HepG2 (cell line): ENCODE results near the gene VEGFA. TPM values are rescaled to one million over a fixed set of nuclear protein-coding genes. Genes with fewer than 3 reads are reported as not detected.

Experiments
- ATAC-seq: fragments of 200-7000 bp; cut with Tn5 transposase; 3 replicates; pipeline ENCODE4 v1.9.1; 2020; ENCODE audit warnings: mild to moderate bottlenecking, moderate library complexity
- BruUV-seq: library from RNA; stranded (reverse); fragments of 400-500 nt; replicated peaks from 2 replicates; lab custom pipeline; 2021; lab: Mats Ljungman, UMichigan
- CTCF ChIA-PET: fragments of 300-600 bp; formaldehyde crosslinking; extraction: SDS; loops from one replicate; lab custom pipeline; 2021; ENCODE audit warnings: low total read pairs, inconsistent platforms, low intra/inter-chr PET ratio; lab: Yijun Ruan, JAX
- POLR2A ChIA-PET: fragments of 350-600 bp; sonication (Branson Sonifier 250); formaldehyde crosslinking; loops from one replicate; lab custom pipeline; 2020; ENCODE audit warnings: antibody characterized with exemption, inconsistent platforms; lab: Yijun Ruan, JAX
- DNase-seq: peaks from one replicate; pipeline ENCODE4 v3.0.0-alpha.2; 2015; ENCODE audit warnings: low spot score
- FAIRE-seq: peaks from 3 replicates; lab custom pipeline; 2011; peaks lifted over from hg19 to GRCh38; lab: Jason Lieb, UNC
- H2AFZ ChIP-seq: one replicate; pipeline ENCODE4 v1.6.1; 2011; ENCODE audit warnings: low read length, inconsistent platforms
- H3K27ac ChIP-seq: fragments of 300-600 bp; 3 replicates; pipeline ENCODE4 v1.8.0; 2011; ENCODE audit warnings: mixed run types, mild to moderate bottlenecking, mixed read lengths, low read length, inconsistent platforms; ENCODE audit not compliant: insufficient read depth; ENCODE audit errors: extremely low read length
- H3K27me3 ChIP-seq, 2 experiments: fragments of 200-600 bp in 1 of 2; 2 replicates in 1 of 2; 3 replicates in 1 of 2; pipeline versions ENCODE4 v1.6.0 to v1.8.0; 2011; ENCODE audit warnings: low read length in 2 of 2, mild to moderate bottlenecking in 2 of 2, moderate library complexity in 2 of 2, inconsistent platforms in 1 of 2; ENCODE audit not compliant: insufficient read depth in 2 of 2, control insufficient read depth in 1 of 2
- H3K36me3 ChIP-seq, 2 experiments: fragments of 200-600 bp in 1 of 2; replicated peaks in 1 of 2; 2 replicates in 1 of 2; 3 replicates in 1 of 2; pipeline versions ENCODE4 v1.5.1 to v1.8.0; 2011; ENCODE audit warnings: low read length in 2 of 2, inconsistent platforms in 1 of 2; ENCODE audit not compliant: insufficient read depth in 2 of 2, control insufficient read depth in 1 of 2
- H3K4me1 ChIP-seq: 2 replicates; pipeline ENCODE4 v1.5.1; 2012; ENCODE audit warnings: low read length, inconsistent platforms; ENCODE audit not compliant: insufficient read depth
- H3K4me2 ChIP-seq: 2 replicates; pipeline ENCODE4 v1.6.0; 2011; ENCODE audit warnings: low read depth, low read length, inconsistent platforms
- H3K4me3 ChIP-seq, 3 experiments: fragments of 200-600 bp in 1 of 3; sonication (generic), shearing (Covaris generic) in 1 of 3; replicated peaks in 1 of 3; 2 replicates each; pipeline ENCODE4 v1.5.1; 2011 to 2016; ENCODE audit warnings: low read length in 3 of 3, inconsistent platforms in 2 of 3, low read depth in 2 of 3, mild to moderate bottlenecking in 2 of 3, control low read depth in 1 of 3, mixed read lengths in 1 of 3; ENCODE audit not compliant: insufficient read depth in 1 of 3
- H3K79me2 ChIP-seq: one replicate; pipeline ENCODE4 v1.6.1; 2011; ENCODE audit warnings: low read length, inconsistent platforms; ENCODE audit not compliant: insufficient read depth
- H3K9ac ChIP-seq: 2 replicates; pipeline ENCODE4 v1.6.0; 2011; ENCODE audit warnings: mild to moderate bottlenecking, low read depth, low read length, inconsistent platforms; ENCODE audit not compliant: insufficient read depth
- H3K9me3 ChIP-seq: 2 replicates; pipeline ENCODE4 v1.5.1; 2012; ENCODE audit warnings: mild to moderate bottlenecking, low read length
- H4K20me1 ChIP-seq: 2 replicates; pipeline ENCODE4 v1.6.0; 2011; ENCODE audit warnings: inconsistent platforms, mild to moderate bottlenecking, low read length, moderate library complexity; ENCODE audit not compliant: insufficient read depth
- ADNP ChIP-seq: sonication (generic); formaldehyde crosslinking; IDR thresholded peaks from 2 replicates; pipeline ENCODE4 v1.4.0; 2020; ENCODE audit warnings: missing genetic modification reagents
- AHDC1 ChIP-seq: sonication (generic); formaldehyde crosslinking; IDR thresholded peaks from 2 replicates; pipeline ENCODE4 v1.5.1; 2020; ENCODE audit warnings: mild to moderate bottlenecking, missing genetic modification reagents, borderline replicate concordance
- GATAD2A ChIP-seq: IDR thresholded peaks from 2 replicates; pipeline ENCODE4 v1.6.1; 2016
- NFE2 ChIP-seq: sonication (generic); formaldehyde crosslinking; IDR thresholded peaks from 2 replicates; pipeline ENCODE4 v1.4.0; 2020; ENCODE audit warnings: missing genetic modification reagents
- POGK ChIP-seq: sonication (generic); formaldehyde crosslinking; conservative IDR thresholded peaks from 2 replicates; pipeline ENCODE4 v1.8.0; 2022; ENCODE audit warnings: mild to moderate bottlenecking, moderate library complexity, missing genetic modification reagents
- YEATS2 ChIP-seq: sonication (generic); formaldehyde crosslinking; IDR thresholded peaks from 2 replicates; pipeline ENCODE4 v1.4.0; 2020; ENCODE audit warnings: missing genetic modification reagents, borderline replicate concordance
- ZFP41 ChIP-seq: sonication (generic); formaldehyde crosslinking; IDR thresholded peaks from 2 replicates; pipeline ENCODE4 v1.4.0; 2020; ENCODE audit warnings: mild to moderate bottlenecking, missing genetic modification reagents, borderline replicate concordance
- ZNF333 ChIP-seq: sonication (generic); formaldehyde crosslinking; IDR thresholded peaks from 2 replicates; pipeline ENCODE4 v1.4.0; 2020; ENCODE audit warnings: mild to moderate bottlenecking, missing genetic modification reagents, borderline replicate concordance
- ZNF563 ChIP-seq: sonication (generic); formaldehyde crosslinking; IDR thresholded peaks from 2 replicates; pipeline ENCODE4 v1.8.0; 2022; ENCODE audit warnings: mild to moderate bottlenecking, moderate library complexity, missing genetic modification reagents
- ZNF720 ChIP-seq: sonication (generic); formaldehyde crosslinking; IDR thresholded peaks from 2 replicates; pipeline ENCODE4 v1.4.0; 2020; ENCODE audit warnings: missing genetic modification reagents
- WGBS: methylation state at CpG from one replicate; pipeline ENCODE4 v1.1.6; 2017; ENCODE audit warnings: low lambda C conversion rate; 5-methylcytosine and 5-hydroxymethylcytosine counted together
- in situ Hi-C: cut with HindIII; loops from 2 replicates; pipeline ENCODE4 v1.10.0; 2017; ENCODE audit warnings: low pct_unique_long_range_greater_than_20kb; ENCODE audit not compliant: extremely low pct_ligation_motif_present
- intact Hi-C: fragments of 100-400 bp; cut with micrococcal nuclease; formaldehyde crosslinking; loops from one replicate; pipeline ENCODE4 v1.10.0; 2022; ENCODE audit not compliant: unreplicated experiment
- polyA plus RNA-seq, 8 experiments: library from polyadenylated mRNA; depleted of rRNA in 3 of 8; stranded (reverse) in 7 of 8; unstranded in 1 of 8; fragments of >200 nt; fragmentation: Illumina TruSeq in 4 of 8; extraction: Trizol in 4 of 8; gene quantifications; 2 replicates each; pipeline versions ENCODE4 v1.2.1 to v1.2.3, GENCODE V29; 2011 to 2016; ENCODE audit warnings: low read depth in 4 of 8, missing spikeins in 1 of 8, mixed read lengths in 1 of 8; ENCODE audit not compliant: insufficient read depth in 1 of 8
- total RNA-seq, 5 experiments: library from RNA; depleted of rRNA; stranded (reverse); fragments of >200 nt; fragmentation: Illumina TruSeq; extraction: Trizol; gene quantifications; 2 replicates each; pipeline ENCODE4 v1.2.3, GENCODE V29; 2016; ENCODE audit warnings: low read depth in 1 of 5

VEGFA gene
- total and polyA plus RNA-seq, 2 of the 13 experiments (the other 11 are each of a cell fraction or from before 2014, with no cell fraction given) = 68.1 to 629 TPM

- Histone ChIP-seq H3K4me3 (peak overlapping the region; percentile 34 to 78 (median 48)), H3K9ac (peak overlapping the region; percentile 68), H3K4me2 (peak overlapping the region; percentile 95)
- TF ChIP-seq POGK (CRISPR knock-in tag) (peak; percentile 75; the same call in 1 of the 2 replicates), ZNF720 (no peak), YEATS2 (peak; percentile 57; the same call in 1 of the 2 replicates), ZNF333 (CRISPR knock-in tag) (0 out of 2 replicates have a peak, but pooled peaks have one; percentile 70), ZFP41 (CRISPR knock-in tag) (no peak), ZNF563 (0 out of 2 replicates have a peak, but pooled peaks have one; percentile 36), AHDC1 (CRISPR knock-in tag) (peak; percentile 79), GATAD2A (CRISPR knock-in tag) (peak; percentile 96), ADNP (CRISPR knock-in tag) (no peak), NFE2 (CRISPR knock-in tag) (no peak)
Measured at GRCh38 chr6:43806043-43806757, 36.2 kb downstream of the VEGFA start.

More at GRCh38 chr6:43806043-43806757, 36.2 kb downstream of the VEGFA start:
- WGBS = 1% methylated on average over 7 of the region's 9 CpGs
- Histone ChIP-seq H3K4me1 (peaks cover 91% of the 10 kb centered on the region), H2AFZ (no peak overlapping the region), H3K79me2 (no peaks in the 10 kb centered on the region), H3K27ac (peak overlapping the region; percentile 79), H4K20me1 (no peaks in the 10 kb centered on the region), H3K9me3 (no peaks in the 10 kb centered on the region), H3K27me3 (no peaks in the 10 kb centered on the region; a peak in 2 of 5 replicates), H3K36me3 (no peaks in the 10 kb centered on the region)
- intact Hi-C loops (no loop called here), in situ Hi-C loops (loop anchor here (5.0 kb wide), 1 partner anchor 34 kb away; the partner anchor contains the start of gene VEGFA)
- ATAC-seq (peak; percentile 76), FAIRE-seq (peak; percentile 95), DNase-seq (peak; percentile 98)
- ChIA-PET POLR2A (interaction anchor here (1.0 to 4.7 kb wide), 17 partner anchors 9 to 267 kb away, joined by 3 to 66 read pairs (median 9); partner anchors contain the start of genes GTPBP2 and VEGFA), CTCF (no interaction called here)
- BruUV-seq = no TSS peak
